Mesothelial cell of epicardium (in vitro differentiated cells): ENCODE measurements around the gene ZFAND2A. TPM values are rescaled to one million over a fixed set of nuclear protein-coding genes. Genes with fewer than 3 reads are reported as not detected.

Experiments used
- DNase-seq, 2 experiments: peaks; one replicate each; pipeline ENCODE4 v3.0.0; 2021; ENCODE audit warnings: low spot score in 2 of 2; ENCODE audit not compliant: unreplicated experiment in 2 of 2
- H3K27ac Mint-ChIP-seq: 2 replicates; pipeline ENCODE4 v1.8.0; 2021; ENCODE audit warnings: mixed read lengths
- H3K27me3 Mint-ChIP-seq: 2 replicates; pipeline ENCODE4 v1.8.0; 2021; ENCODE audit warnings: low read depth, mixed read lengths
- H3K36me3 Mint-ChIP-seq: 2 replicates; pipeline ENCODE4 v1.8.0; 2021; ENCODE audit warnings: mixed read lengths
- H3K4me1 Mint-ChIP-seq: 2 replicates; pipeline ENCODE4 v1.8.0; 2021; ENCODE audit warnings: mixed read lengths
- H3K4me3 Mint-ChIP-seq: 2 replicates; pipeline ENCODE4 v1.8.0; 2021; ENCODE audit warnings: mild to moderate bottlenecking, moderate library complexity, mixed read lengths
- H3K9me3 Mint-ChIP-seq: 2 replicates; pipeline ENCODE4 v1.8.0; 2021; ENCODE audit warnings: mixed read lengths
- total RNA-seq: library from RNA; stranded (reverse); gene quantifications from 3 replicates; pipeline ENCODE4 v1.2.1, GENCODE V29; 2021
- TF ChIP-seq, protein P1 (sequence below): fragments of 200-600 bp; sonication (generic); IDR thresholded peaks from one replicate; pipeline ENCODE4 v1.5.0; 2021; ENCODE audit warnings: antibody characterized with exemption; ENCODE audit not compliant: unreplicated experiment

ZFAND2A gene
- total RNA-seq, 1 donor from 2014 or later, result 16.3 TPM

- H3K4me1 Mint-ChIP-seq, result no peaks in the 10 kb centered on the region
- H3K9me3 Mint-ChIP-seq, result no peaks in the 10 kb centered on the region
- H3K27me3 Mint-ChIP-seq, result no peaks in the 10 kb centered on the region
- peaks cover 7% of the 10 kb centered on the region for H3K36me3 Mint-ChIP-seq
- no peak for DNase-seq
- TF ChIP-seq, protein P1, sequence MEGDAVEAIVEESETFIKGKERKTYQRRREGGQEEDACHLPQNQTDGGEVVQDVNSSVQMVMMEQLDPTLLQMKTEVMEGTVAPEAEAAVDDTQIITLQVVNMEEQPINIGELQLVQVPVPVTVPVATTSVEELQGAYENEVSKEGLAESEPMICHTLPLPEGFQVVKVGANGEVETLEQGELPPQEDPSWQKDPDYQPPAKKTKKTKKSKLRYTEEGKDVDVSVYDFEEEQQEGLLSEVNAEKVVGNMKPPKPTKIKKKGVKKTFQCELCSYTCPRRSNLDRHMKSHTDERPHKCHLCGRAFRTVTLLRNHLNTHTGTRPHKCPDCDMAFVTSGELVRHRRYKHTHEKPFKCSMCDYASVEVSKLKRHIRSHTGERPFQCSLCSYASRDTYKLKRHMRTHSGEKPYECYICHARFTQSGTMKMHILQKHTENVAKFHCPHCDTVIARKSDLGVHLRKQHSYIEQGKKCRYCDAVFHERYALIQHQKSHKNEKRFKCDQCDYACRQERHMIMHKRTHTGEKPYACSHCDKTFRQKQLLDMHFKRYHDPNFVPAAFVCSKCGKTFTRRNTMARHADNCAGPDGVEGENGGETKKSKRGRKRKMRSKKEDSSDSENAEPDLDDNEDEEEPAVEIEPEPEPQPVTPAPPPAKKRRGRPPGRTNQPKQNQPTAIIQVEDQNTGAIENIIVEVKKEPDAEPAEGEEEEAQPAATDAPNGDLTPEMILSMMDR, result no peak
- H3K4me3 Mint-ChIP-seq, result no peak overlapping the region
- no peak overlapping the region for H3K27ac Mint-ChIP-seq
These were observed 45.9 kb downstream of the ZFAND2A start for GRCh38 chr7:1114088-1114487.

DNA sequence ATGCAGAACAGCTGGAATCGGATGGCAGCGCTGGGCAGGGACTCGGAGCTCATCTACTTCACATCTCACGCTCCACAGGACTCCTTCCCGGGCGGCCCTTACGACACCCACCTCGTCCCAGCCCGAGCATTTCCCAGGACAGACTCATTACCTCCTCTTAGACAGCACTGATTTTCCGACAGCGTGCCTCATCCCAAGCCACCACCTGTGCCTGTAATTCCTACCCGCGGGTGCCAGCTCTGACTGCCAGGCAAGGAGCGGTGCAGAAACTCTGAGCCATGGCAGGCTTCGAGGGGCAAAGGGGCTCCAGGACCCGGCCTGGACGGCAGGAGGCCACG is 46.5 kb downstream of the ZFAND2A start:
- no peak overlapping the region for H3K27ac Mint-ChIP-seq
- H3K4me3 Mint-ChIP-seq, result no peak overlapping the region
- DNase-seq, result no peak
- H3K4me1 Mint-ChIP-seq, result no peaks in the 10 kb centered on the region
- no peaks in the 10 kb centered on the region for H3K27me3 Mint-ChIP-seq
- TF ChIP-seq, protein P1, result no peak
- H3K36me3 Mint-ChIP-seq, result peaks cover 7% of the 10 kb centered on the region
- no peaks in the 10 kb centered on the region for H3K9me3 Mint-ChIP-seq

GRCh38 chr7:1112625-1113547 is 47.1 kb downstream of the ZFAND2A start:
- TF ChIP-seq, protein P1, result no peak
- DNase-seq, result no peak
- Mint-ChIP-seq H3K4me3 (no peak overlapping the region), H3K36me3 (peaks cover 7% of the 10 kb centered on the region), H3K27me3 (no peaks in the 10 kb centered on the region), H3K9me3 (no peaks in the 10 kb centered on the region), H3K4me1 (no peaks in the 10 kb centered on the region), H3K27ac (no peak overlapping the region)

DNA sequence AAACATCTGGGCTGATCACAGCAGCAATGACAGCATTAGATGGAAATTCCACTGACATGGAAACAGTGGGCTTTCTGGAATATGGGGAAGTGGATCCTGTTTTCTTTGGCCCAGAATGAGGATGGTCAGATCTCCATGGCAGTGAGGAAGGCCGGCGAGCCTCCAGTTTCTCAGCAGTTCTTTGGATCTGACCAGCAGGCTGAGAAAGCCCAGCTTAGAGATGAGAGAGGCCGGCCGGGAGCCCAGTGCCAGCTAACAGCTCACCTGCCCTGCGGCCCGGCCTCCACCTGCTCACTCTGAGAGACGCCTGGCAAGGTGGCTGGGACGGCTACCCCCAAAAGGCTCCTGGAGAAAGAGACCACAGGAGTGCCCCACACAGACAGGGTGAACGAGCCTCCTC is 47.9 kb downstream of the ZFAND2A start:
- DNase-seq, result no peak
- Mint-ChIP-seq H3K27me3 (no peaks in the 10 kb centered on the region), H3K9me3 (no peaks in the 10 kb centered on the region), H3K27ac (no peak overlapping the region), H3K36me3 (no peaks in the 10 kb centered on the region), H3K4me1 (no peaks in the 10 kb centered on the region), H3K4me3 (no peak overlapping the region)
- TF ChIP-seq, protein P1, result no peak

- Mint-ChIP-seq H3K27me3 (no peaks in the 10 kb centered on the region), H3K4me1 (no peaks in the 10 kb centered on the region), H3K9me3 (no peaks in the 10 kb centered on the region), H3K36me3 (no peaks in the 10 kb centered on the region), H3K4me3 (no peak overlapping the region), H3K27ac (no peak overlapping the region)
- TF ChIP-seq, protein P1, result no peak
- DNase-seq, result no peak
These were observed 48.8 kb downstream of the ZFAND2A start for GRCh38 chr7:1111156-1111555.
